Stimulated activated CD4-positive, alpha-beta T cell treated with anti-CD3 and anti-CD28 coated beads, Interleukin-1b, Interleukin-23, amount 100 ng/mL, for 1 hour (primary cell): ENCODE measurements around the gene PPHLN1.

Experiments used
- DNase-seq, 2 donors: peaks; one replicate each; pipeline ENCODE4 v3.0.0-alpha.2; 2020; ENCODE audit warnings: low read depth in 2 of 2

Gene PPHLN1

GRCh38 chr12:42482041-42482747, 156.2 kb downstream of the PPHLN1 start:
- DNase-seq: no peak

- peak in 1 of 2 donors; percentile 33 for DNase-seq
These were observed 157.0 kb downstream of the PPHLN1 start for GRCh38 chr12:42482748-42483520.

- no peak for DNase-seq
These were observed 157.5 kb downstream of the PPHLN1 start for GRCh38 chr12:42483521-42483790.

- DNase-seq: no peak
These were observed 159.0 kb downstream of the PPHLN1 start for GRCh38 chr12:42484996-42485395.

GRCh38 chr12:42485823-42486222, 159.9 kb downstream of the PPHLN1 start:
- no peak for DNase-seq

GRCh38 chr12:42486407-42486806, 160.4 kb downstream of the PPHLN1 start:
- DNase-seq: no peak

- no peak for DNase-seq
These were observed 164.4 kb downstream of the PPHLN1 start for GRCh38 chr12:42490261-42490842.
